Parathyroid adenoma (tissue), 2 donors: ENCODE measurements around the gene C2CD4D.

ENCODE experiments used
- H2AFZ ChIP-seq: fragments of 300-600 bp; sonication (generic); one replicate; pipeline ENCODE4 v1.7.0; 2017; ENCODE audit warnings: antibody characterized with exemption, mild to moderate bottlenecking
- H3K27ac ChIP-seq: fragments of 300-600 bp; sonication (generic); one replicate; pipeline ENCODE4 v1.7.0; 2017
- H3K27me3 ChIP-seq: fragments of 300-600 bp; sonication (generic); one replicate; pipeline ENCODE4 v1.7.0; 2017; ENCODE audit warnings: low read length; ENCODE audit not compliant: control insufficient read depth, insufficient read depth
- H3K36me3 ChIP-seq: fragments of 300-600 bp; sonication (generic); one replicate; pipeline ENCODE4 v1.7.0; 2017; ENCODE audit warnings: low read length; ENCODE audit not compliant: control insufficient read depth, insufficient read depth
- H3K4me1 ChIP-seq: fragments of 300-600 bp; sonication (generic); one replicate; pipeline ENCODE4 v1.7.0; 2017; ENCODE audit warnings: control low read depth
- H3K4me2 ChIP-seq: fragments of 300-600 bp; sonication (generic); one replicate; pipeline ENCODE4 v1.7.0; 2017; ENCODE audit warnings: low read length
- H3K4me3 ChIP-seq: fragments of 300-600 bp; sonication (generic); one replicate; pipeline ENCODE4 v1.7.0; 2017; ENCODE audit warnings: low read depth, low read length
- H3K79me2 ChIP-seq: fragments of 300-600 bp; sonication (generic); one replicate; pipeline ENCODE4 v1.7.0; 2017; ENCODE audit warnings: control low read depth
- H3K9ac ChIP-seq: fragments of 300-600 bp; sonication (generic); one replicate; pipeline ENCODE4 v1.7.0; 2017; ENCODE audit warnings: mild to moderate bottlenecking
- H3K9me3 ChIP-seq: fragments of 300-600 bp; sonication (generic); one replicate; pipeline ENCODE4 v1.7.0; 2017; ENCODE audit warnings: low read length; ENCODE audit not compliant: control insufficient read depth
- TF ChIP-seq, protein P1 (sequence below): fragments of 300-600 bp; sonication (generic); IDR thresholded peaks from one replicate; pipeline ENCODE4 v1.7.0; 2017; ENCODE audit warnings: antibody characterized with exemption, mild to moderate bottlenecking
- donor health status: primary hyperparathyroidism.

The C2CD4D gene

DNA sequence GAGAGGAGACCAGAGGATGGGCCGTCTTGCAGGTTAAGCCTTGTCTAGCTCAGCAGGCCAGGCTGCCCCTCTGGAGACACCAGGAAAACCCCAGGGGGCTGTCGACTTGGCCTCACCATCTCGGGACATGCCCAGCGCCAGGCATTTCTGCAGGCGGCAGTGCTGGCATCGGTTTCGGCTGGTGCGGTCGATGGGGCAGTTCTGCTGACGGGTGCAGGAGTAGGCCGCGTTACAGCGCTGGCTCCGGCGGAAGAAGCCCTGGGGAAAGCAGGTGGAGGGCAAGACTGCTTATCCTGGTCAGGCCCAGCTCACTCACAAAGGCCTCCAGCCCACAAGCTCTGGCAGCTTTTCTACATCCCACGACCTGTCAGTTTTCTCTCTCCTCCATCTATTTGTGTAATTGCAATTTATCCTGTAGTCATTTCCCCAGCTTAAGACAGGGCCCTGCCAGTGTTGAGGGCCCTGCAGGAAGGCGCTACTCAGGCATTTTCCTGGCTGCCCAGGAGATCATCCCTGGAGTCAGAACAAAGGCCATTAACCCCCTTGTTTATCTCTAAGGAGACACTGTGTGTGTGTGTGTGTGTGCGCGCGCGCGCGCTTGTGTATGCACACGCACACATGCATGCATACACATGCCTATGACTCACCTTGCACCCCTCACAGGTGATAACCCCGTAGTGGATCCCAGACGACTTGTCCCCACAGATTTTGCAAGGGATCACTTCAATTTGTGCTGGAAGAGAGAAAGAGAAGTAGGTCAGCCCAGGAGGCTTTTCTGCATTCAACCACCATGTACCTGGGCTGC is 22.9 kb downstream of the C2CD4D start:
- TF ChIP-seq, protein P1, sequence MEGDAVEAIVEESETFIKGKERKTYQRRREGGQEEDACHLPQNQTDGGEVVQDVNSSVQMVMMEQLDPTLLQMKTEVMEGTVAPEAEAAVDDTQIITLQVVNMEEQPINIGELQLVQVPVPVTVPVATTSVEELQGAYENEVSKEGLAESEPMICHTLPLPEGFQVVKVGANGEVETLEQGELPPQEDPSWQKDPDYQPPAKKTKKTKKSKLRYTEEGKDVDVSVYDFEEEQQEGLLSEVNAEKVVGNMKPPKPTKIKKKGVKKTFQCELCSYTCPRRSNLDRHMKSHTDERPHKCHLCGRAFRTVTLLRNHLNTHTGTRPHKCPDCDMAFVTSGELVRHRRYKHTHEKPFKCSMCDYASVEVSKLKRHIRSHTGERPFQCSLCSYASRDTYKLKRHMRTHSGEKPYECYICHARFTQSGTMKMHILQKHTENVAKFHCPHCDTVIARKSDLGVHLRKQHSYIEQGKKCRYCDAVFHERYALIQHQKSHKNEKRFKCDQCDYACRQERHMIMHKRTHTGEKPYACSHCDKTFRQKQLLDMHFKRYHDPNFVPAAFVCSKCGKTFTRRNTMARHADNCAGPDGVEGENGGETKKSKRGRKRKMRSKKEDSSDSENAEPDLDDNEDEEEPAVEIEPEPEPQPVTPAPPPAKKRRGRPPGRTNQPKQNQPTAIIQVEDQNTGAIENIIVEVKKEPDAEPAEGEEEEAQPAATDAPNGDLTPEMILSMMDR, result no peak
- Histone ChIP-seq H3K9me3 (no peaks in the 10 kb centered on the region), H3K27me3 (no peaks in the 10 kb centered on the region), H3K36me3 (no peaks in the 10 kb centered on the region), H3K9ac (no peak overlapping the region), H3K4me3 (no peak overlapping the region), H3K4me2 (no peak overlapping the region), H3K27ac (no peak overlapping the region), H2AFZ (no peak overlapping the region), H3K79me2 (peaks cover 2% of the 10 kb centered on the region), H3K4me1 (no peaks in the 10 kb centered on the region)

DNA sequence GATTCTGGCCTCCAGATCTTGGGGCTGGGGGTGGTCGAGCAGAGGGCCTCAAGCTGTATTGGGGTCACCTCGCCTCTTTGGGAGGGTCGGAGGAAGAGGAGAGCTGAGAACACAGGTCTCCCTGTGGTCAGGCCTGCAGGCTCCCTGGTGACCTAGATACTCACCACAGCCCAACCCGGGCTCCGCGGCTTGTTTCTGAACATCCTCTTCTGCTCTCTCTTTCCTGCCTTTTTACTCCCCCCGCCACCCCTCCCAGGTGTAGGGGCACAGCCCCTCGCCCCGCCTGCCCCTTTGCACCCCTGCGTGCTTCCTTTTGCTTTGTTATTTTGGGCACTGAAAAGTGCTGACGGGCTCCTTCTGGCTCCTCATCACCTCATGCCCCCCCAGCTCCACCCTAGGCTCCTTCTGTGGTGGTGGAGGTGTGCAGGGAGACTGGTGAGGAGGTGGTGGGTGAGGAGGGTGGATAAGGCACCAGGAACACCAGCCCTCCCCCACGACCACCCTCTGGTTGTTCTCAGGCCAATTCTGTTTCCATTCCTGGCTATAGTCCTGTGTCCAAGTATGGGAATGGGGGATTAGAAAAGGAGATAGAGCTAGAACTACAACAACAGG is 23.8 kb downstream of the C2CD4D start:
- TF ChIP-seq, protein P1, result no peak
- Histone ChIP-seq H3K4me1 (no peaks in the 10 kb centered on the region), H3K36me3 (no peaks in the 10 kb centered on the region), H3K9ac (no peak overlapping the region), H3K27me3 (no peaks in the 10 kb centered on the region), H3K4me3 (no peak overlapping the region), H3K27ac (no peak overlapping the region), H3K9me3 (no peaks in the 10 kb centered on the region), H3K4me2 (no peak overlapping the region), H3K79me2 (peaks cover 2% of the 10 kb centered on the region), H2AFZ (no peak overlapping the region)

DNA sequence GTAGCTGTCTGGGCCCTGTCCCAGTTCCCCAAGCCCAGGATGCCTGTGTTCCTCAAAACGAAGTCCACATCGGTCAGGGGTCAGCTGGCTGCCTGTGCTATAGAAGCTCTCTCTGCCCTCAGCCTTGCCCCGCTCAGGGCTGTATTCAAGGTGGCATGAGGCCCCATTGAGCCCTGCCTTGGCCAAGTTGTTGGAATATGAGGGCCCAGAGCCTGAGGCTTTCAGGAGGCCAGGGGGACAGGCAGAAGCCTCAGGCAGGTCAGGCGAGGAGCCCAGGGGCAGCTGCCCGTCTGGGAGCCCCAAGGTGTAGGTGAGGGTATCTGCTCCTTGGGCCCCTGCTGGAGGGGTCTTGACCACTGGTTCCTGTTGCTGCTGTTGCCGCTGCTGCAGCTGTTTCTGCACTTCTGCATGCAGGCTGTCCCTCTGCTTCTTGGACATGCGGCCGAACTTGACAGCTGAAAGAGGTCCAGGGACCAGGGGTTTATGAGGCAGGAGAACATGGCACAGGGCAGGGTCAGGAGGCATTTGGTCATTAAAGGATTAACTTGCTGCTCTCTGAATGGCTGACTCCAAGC is 24.6 kb downstream of the C2CD4D start:
- no peaks in the 10 kb centered on the region for H3K36me3 ChIP-seq
- TF ChIP-seq, protein P1, result no peak
- H3K4me1 ChIP-seq, result no peaks in the 10 kb centered on the region

DNA sequence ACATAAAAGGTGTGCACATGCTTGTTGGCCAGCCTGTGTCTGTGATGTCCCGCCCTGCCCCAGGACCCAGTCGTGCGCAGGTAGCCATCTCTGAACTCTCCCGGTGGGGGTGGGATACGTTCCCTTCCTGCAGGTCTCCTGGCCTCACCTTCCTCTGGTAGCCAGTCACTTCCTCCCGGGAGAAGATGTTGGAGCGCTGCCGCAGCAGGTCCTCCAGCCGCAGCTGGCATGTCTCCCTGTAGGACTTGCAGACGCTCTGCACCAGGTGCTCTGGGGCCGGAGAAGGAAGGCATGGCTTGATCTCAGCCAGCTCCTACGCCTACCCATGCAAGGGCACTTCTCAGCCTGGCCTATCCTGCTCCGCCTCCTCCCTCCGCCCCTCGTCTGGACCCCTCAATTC is 25.2 kb downstream of the C2CD4D start:
- no peaks in the 10 kb centered on the region for H3K9me3 ChIP-seq
- no peak overlapping the region for H2AFZ ChIP-seq
- no peaks in the 10 kb centered on the region for H3K4me1 ChIP-seq
- TF ChIP-seq, protein P1, result no peak
- H3K27ac ChIP-seq, result no peak overlapping the region
- H3K79me2 ChIP-seq, result no peaks in the 10 kb centered on the region
- no peak overlapping the region for H3K9ac ChIP-seq
- no peaks in the 10 kb centered on the region for H3K36me3 ChIP-seq
- no peak overlapping the region for H3K4me3 ChIP-seq
- no peak overlapping the region for H3K4me2 ChIP-seq
- no peaks in the 10 kb centered on the region for H3K27me3 ChIP-seq

More for the DNA sequence above, 24.6 kb downstream of the C2CD4D start:
- Histone ChIP-seq H3K4me2 (no peak overlapping the region), H3K27me3 (no peaks in the 10 kb centered on the region), H3K9ac (no peak overlapping the region), H3K27ac (no peak overlapping the region), H3K79me2 (peaks cover 2% of the 10 kb centered on the region), H3K9me3 (no peaks in the 10 kb centered on the region), H2AFZ (no peak overlapping the region), H3K4me3 (no peak overlapping the region)
